H9 (cell line): ENCODE data around the gene RBL1. TPM values are rescaled to one million over a fixed set of nuclear protein-coding genes. Genes with fewer than 3 reads are reported as not detected.
A peak's percentile ranks its signal among the peaks of the same experiment; 100 is the strongest.

Source experiments
- DNase-seq: peaks from one replicate; pipeline ENCODE4 v3.0.0-alpha.2; 2017
- H2AFZ ChIP-seq: one replicate; pipeline ENCODE4 v1.6.1; 2013; ENCODE audit warnings: mild to moderate bottlenecking, low read length, control low read depth, moderate library complexity
- H2AK5ac ChIP-seq: 2 replicates; pipeline ENCODE4 v1.6.1; 2013; ENCODE audit warnings: low read length, control low read depth, mixed read lengths; ENCODE audit not compliant: insufficient read length
- H2BK120ac ChIP-seq: one replicate; pipeline ENCODE4 v1.6.1; 2013; ENCODE audit warnings: low read depth, mild to moderate bottlenecking, low read length, control low read depth, inconsistent platforms; ENCODE audit not compliant: poor library complexity, severe bottlenecking
- H2BK12ac ChIP-seq: 2 replicates; pipeline ENCODE4 v1.6.1; 2013; ENCODE audit warnings: low read length, control low read depth, mixed read lengths, low read depth; ENCODE audit not compliant: insufficient read length
- H2BK15ac ChIP-seq: 2 replicates; pipeline ENCODE4 v1.6.1; 2013; ENCODE audit warnings: low read depth, low read length, control low read depth
- H2BK20ac ChIP-seq: one replicate; pipeline ENCODE4 v1.6.1; 2013; ENCODE audit warnings: low read depth, mild to moderate bottlenecking, low read length, control low read depth, inconsistent platforms; ENCODE audit not compliant: poor library complexity, severe bottlenecking
- H2BK5ac ChIP-seq: 2 replicates; pipeline ENCODE4 v1.6.1; 2013; ENCODE audit warnings: low read length, control low read depth, mixed read lengths; ENCODE audit not compliant: insufficient read length
- H3K14ac ChIP-seq: 2 replicates; pipeline ENCODE4 v1.6.1; 2013; ENCODE audit warnings: low read length, control low read depth; ENCODE audit not compliant: insufficient read depth
- H3K18ac ChIP-seq: 2 replicates; pipeline ENCODE4 v1.6.1; 2013; ENCODE audit warnings: low read depth, mild to moderate bottlenecking, mixed read lengths, low read length, control low read depth; ENCODE audit not compliant: insufficient read length
- H3K23ac ChIP-seq: 2 replicates; pipeline ENCODE4 v1.6.1; 2013; ENCODE audit warnings: low read length, control low read depth, mixed read lengths, low read depth; ENCODE audit not compliant: insufficient read length
- H3K23me2 ChIP-seq: 2 replicates; pipeline ENCODE4 v1.6.1; 2013; ENCODE audit warnings: low read depth, mild to moderate bottlenecking, mixed read lengths, low read length, control low read depth; ENCODE audit not compliant: insufficient read length, poor library complexity, severe bottlenecking
- H3K27ac ChIP-seq: 2 replicates; pipeline ENCODE4 v1.5.1; 2013; ENCODE audit warnings: low read length, control low read depth, mixed read lengths, low read depth; ENCODE audit not compliant: insufficient read length
- H3K27me3 ChIP-seq: 2 replicates; pipeline ENCODE4 v1.6.1; 2013; ENCODE audit warnings: low read length, control low read depth, inconsistent platforms; ENCODE audit not compliant: insufficient read depth
- H3K4ac ChIP-seq: 2 replicates; pipeline ENCODE4 v1.6.1; 2013; ENCODE audit warnings: low read depth, mild to moderate bottlenecking, control low read depth, inconsistent platforms, low read length, moderate library complexity
- H3K4me1 ChIP-seq: 2 replicates; pipeline ENCODE4 v1.6.1; 2013; ENCODE audit warnings: low read length, control low read depth, inconsistent platforms; ENCODE audit not compliant: insufficient read depth
- H3K4me2 ChIP-seq: 2 replicates; pipeline ENCODE4 v1.6.1; 2013; ENCODE audit warnings: low read length, control low read depth, mixed read lengths; ENCODE audit not compliant: insufficient read length, insufficient read depth
- H3K56ac ChIP-seq: 2 replicates; pipeline ENCODE4 v1.6.1; 2013; ENCODE audit warnings: low read depth, mild to moderate bottlenecking, mixed read lengths, low read length, control low read depth; ENCODE audit not compliant: insufficient read length
- H3K79me1 ChIP-seq: 2 replicates; pipeline ENCODE4 v1.6.1; 2013; ENCODE audit warnings: low read depth, mild to moderate bottlenecking, moderate library complexity, low read length, control low read depth, inconsistent platforms; ENCODE audit not compliant: insufficient read depth, poor library complexity, severe bottlenecking
- H3K79me2 ChIP-seq: 2 replicates; pipeline ENCODE4 v1.6.1; 2013; ENCODE audit warnings: low read length, control low read depth, inconsistent platforms; ENCODE audit not compliant: insufficient read depth
- H3K9ac ChIP-seq: 2 replicates; pipeline ENCODE4 v1.6.1; 2013; ENCODE audit warnings: low read length, control low read depth, mixed read lengths; ENCODE audit not compliant: insufficient read length; ENCODE audit errors: extremely low read depth
- H3K9me3 ChIP-seq: one replicate; pipeline ENCODE4 v1.6.1; 2013; ENCODE audit warnings: low read depth, low read length, inconsistent platforms; ENCODE audit not compliant: control insufficient read depth
- H3T11ph ChIP-seq: one replicate; pipeline ENCODE4 v1.6.1; 2013; ENCODE audit warnings: mild to moderate bottlenecking, low read length, control low read depth, inconsistent platforms
- H4K20me1 ChIP-seq: one replicate; pipeline ENCODE4 v1.6.1; 2013; ENCODE audit not compliant: control insufficient read depth, insufficient read length, insufficient read depth
- H4K5ac ChIP-seq: 2 replicates; pipeline ENCODE4 v1.6.1; 2013; ENCODE audit warnings: low read depth, mild to moderate bottlenecking, mixed read lengths, low read length, control low read depth; ENCODE audit not compliant: insufficient read length
- H4K8ac ChIP-seq: replicated peaks from 2 replicates; pipeline ENCODE4 v1.6.1; 2013; ENCODE audit warnings: low read length, control low read depth, mixed read lengths, low read depth; ENCODE audit not compliant: insufficient read length
- H4K91ac ChIP-seq: 2 replicates; pipeline ENCODE4 v1.6.1; 2013; ENCODE audit warnings: low read depth, mild to moderate bottlenecking, moderate library complexity, mixed read lengths, low read length, control low read depth; ENCODE audit not compliant: insufficient read length
- H3K27ac Mint-ChIP-seq, 3 experiments: 2 replicates in 2 of 3; 3 replicates in 1 of 3; pipeline ENCODE4 v1.8.0; 2020 to 2021; ENCODE audit warnings: mixed read lengths in 3 of 3, mild to moderate bottlenecking in 1 of 3, moderate library complexity in 1 of 3
- H3K27me3 Mint-ChIP-seq: 2 replicates; pipeline ENCODE4 v1.8.0; 2021; ENCODE audit warnings: low read depth, mild to moderate bottlenecking, moderate library complexity, mixed read lengths
- H3K36me3 Mint-ChIP-seq, 3 experiments: 2 replicates in 2 of 3; 3 replicates in 1 of 3; pipeline ENCODE4 v1.8.0; 2020 to 2021; ENCODE audit warnings: low read depth in 3 of 3, mixed read lengths in 3 of 3; ENCODE audit not compliant: insufficient read depth in 1 of 3
- H3K4me1 Mint-ChIP-seq, 2 experiments: 2 replicates each; pipeline ENCODE4 v1.8.0; 2020; ENCODE audit warnings: mixed read lengths in 2 of 2
- H3K4me3 Mint-ChIP-seq, 2 experiments: 2 replicates in 1 of 2; 3 replicates in 1 of 2; pipeline ENCODE4 v1.8.0; 2020 to 2021; ENCODE audit warnings: mild to moderate bottlenecking in 2 of 2, mixed read lengths in 2 of 2, moderate library complexity in 1 of 2
- H3K9me3 Mint-ChIP-seq, 2 experiments: 2 replicates in 1 of 2; 3 replicates in 1 of 2; pipeline ENCODE4 v1.8.0; 2020; ENCODE audit warnings: mild to moderate bottlenecking in 2 of 2, mixed read lengths in 2 of 2, moderate library complexity in 1 of 2
- CTCF ChIP-seq: fragments of 200-600 bp; sonication (generic); conservative IDR thresholded peaks from 3 replicates; pipeline ENCODE4 v1.8.0; 2021; ENCODE audit warnings: antibody characterized with exemption, mild to moderate bottlenecking
- WGBS: extraction: QIAGEN DNeasy Blood & Tissue Kit; methylation state at CpG from one replicate; pipeline ENCODE4 v1.1.7; 2013; ENCODE audit warnings: missing lambda C conversion rate, low lambda C conversion rate, mixed read lengths; ENCODE audit not compliant: insufficient read length; ENCODE audit errors: extremely low coverage; 5-methylcytosine and 5-hydroxymethylcytosine counted together
- total RNA-seq: library from RNA; stranded (reverse); gene quantifications from 2 replicates; pipeline ENCODE4 v1.2.1, GENCODE V29; 2021

Gene RBL1
- total RNA-seq, 1 experiment from 2014 or later, result 14.1 TPM

- TF ChIP-seq CTCF, result peak; percentile 23; the same call in 1 of the 3 replicates
- H3K23ac ChIP-seq, result no peak overlapping the region
- no peak overlapping the region for H3K9ac ChIP-seq
- no peak overlapping the region for H3K14ac ChIP-seq
- DNase-seq, result no peak
- H2AK5ac ChIP-seq, result no peak overlapping the region
- H2BK15ac ChIP-seq, result no peak overlapping the region
- Mint-ChIP-seq H3K4me1 (peaks cover 12 to 19% of the 10 kb centered on the region in 2 experiments), H3K27ac (no peak overlapping the region), H3K4me3 (no peak overlapping the region), H3K36me3 (peaks cover 44 to 53% (median 49%) of the 10 kb centered on the region in 3 experiments), H3K27me3 (no peaks in the 10 kb centered on the region), H3K9me3 (peaks cover 33 to 38% of the 10 kb centered on the region in 2 experiments)
- H4K5ac ChIP-seq, result no peak overlapping the region
- no CpG with 5 or more reads among the region's 4 CpGs for WGBS
- H3K4me2 ChIP-seq, result no peak overlapping the region
- no peaks in the 10 kb centered on the region for H3K23me2 ChIP-seq
- H3K79me1 ChIP-seq, result no peaks in the 10 kb centered on the region
- H3T11ph ChIP-seq, result no peak overlapping the region
- no peak overlapping the region for H2BK20ac ChIP-seq
- no peak overlapping the region for H2BK5ac ChIP-seq
- no peak overlapping the region for H3K4ac ChIP-seq
- no peaks in the 10 kb centered on the region for H3K79me2 ChIP-seq
- H2BK120ac ChIP-seq, result no peak overlapping the region
- no peaks in the 10 kb centered on the region for H4K20me1 ChIP-seq
- H4K8ac ChIP-seq, result no peak overlapping the region
- no peak overlapping the region for H3K27ac ChIP-seq
- no peak overlapping the region for H2BK12ac ChIP-seq
- H3K56ac ChIP-seq, result no peak overlapping the region
- H3K9me3 ChIP-seq, result no peaks in the 10 kb centered on the region
- no peak overlapping the region for H4K91ac ChIP-seq
- no peak overlapping the region for H2AFZ ChIP-seq
- H3K27me3 ChIP-seq, result no peaks in the 10 kb centered on the region
- H3K4me1 ChIP-seq, result no peaks in the 10 kb centered on the region
- no peak overlapping the region for H3K18ac ChIP-seq
Observed at GRCh38 chr20:36992802-36993334, 102.9 kb downstream of the RBL1 start.
